Fibroblast of mammary gland (primary cell): ENCODE measurements around the gene LBX2.

Experiments used
- DNase-seq: peaks from one replicate; pipeline ENCODE4 v3.0.0-alpha.2; 2010; ENCODE audit warnings: low read depth
- H3K4me3 ChIP-seq: 2 replicates; pipeline ENCODE4 v1.5.1; 2011; ENCODE audit warnings: low read depth, mild to moderate bottlenecking, low read length, moderate library complexity; ENCODE audit not compliant: control insufficient read depth
- CTCF ChIP-seq: conservative IDR thresholded peaks from 2 replicates; pipeline ENCODE4 v1.5.1; 2011; ENCODE audit warnings: low read depth, low read length, inconsistent platforms; ENCODE audit not compliant: control insufficient read depth, insufficient read depth

Gene LBX2

GRCh38 chr2:74499940-74500577 is 656 bp upstream of the LBX2 start:
- no peak overlapping the region for H3K4me3 ChIP-seq
- no peak for DNase-seq
- TF ChIP-seq CTCF = no peak

GRCh38 chr2:74498500-74499266 is 720 bp downstream of the LBX2 start:
- peak overlapping the region; percentile 37 for H3K4me3 ChIP-seq
- no peak for TF ChIP-seq CTCF
- DNase-seq = peak; percentile 58

GRCh38 chr2:74497777-74498499 is 1.5 kb downstream of the LBX2 start:
- no peak for TF ChIP-seq CTCF
- no peak for DNase-seq

GRCh38 chr2:74496997-74497776 is 2.2 kb downstream of the LBX2 start:
- DNase-seq = no peak
- no peak overlapping the region for H3K4me3 ChIP-seq
- TF ChIP-seq CTCF = no peak

More at GRCh38 chr2:74497777-74498499, 1.5 kb downstream of the LBX2 start:
- H3K4me3 ChIP-seq = peak overlapping the region; percentile 37

GRCh38 chr2:74495440-74495839 is 4.0 kb downstream of the LBX2 start:
- no peak for TF ChIP-seq CTCF
- no peak overlapping the region for H3K4me3 ChIP-seq
- no peak for DNase-seq

- H3K4me3 ChIP-seq = no peak overlapping the region
- no peak for TF ChIP-seq CTCF
- no peak for DNase-seq
These were observed 5.9 kb downstream of the LBX2 start for GRCh38 chr2:74493546-74493945.
